Erythroblast (primary cell): ENCODE measurements around the gene SLC10A6.
A peak's percentile ranks its signal among the peaks of the same experiment; 100 is the strongest.

Source experiments
- DNase-seq, 2 experiments: peaks; one replicate each; lab custom pipeline; 2025; lab: John Stamatoyannopoulos, UW
- GATA1 ChIP-seq: IDR thresholded peaks from 2 replicates; pipeline ENCODE4 v1.6.1; 2011; ENCODE audit warnings: low read depth, mild to moderate bottlenecking, control low read depth, low read length, moderate library complexity
- POLR2A ChIP-seq: IDR thresholded peaks from 2 replicates; pipeline ENCODE4 v1.6.1; 2011; ENCODE audit warnings: mild to moderate bottlenecking, low read length

SLC10A6 gene

GRCh38 chr4:86833615-86834014, 15.6 kb downstream of the SLC10A6 start:
- DNase-seq: no peak
- TF ChIP-seq GATA1 (no peak), POLR2A (no peak)

- DNase-seq: no peak
- TF ChIP-seq GATA1 (no peak), POLR2A (no peak)
These were observed 17.7 kb downstream of the SLC10A6 start for GRCh38 chr4:86831262-86832130.

GRCh38 chr4:86825511-86825910, 23.7 kb downstream of the SLC10A6 start:
- DNase-seq: no peak
- no peak for TF ChIP-seq GATA1
- TF ChIP-seq POLR2A: no peak

GRCh38 chr4:86822136-86822535, 27.0 kb downstream of the SLC10A6 start:
- TF ChIP-seq POLR2A (no peak), GATA1 (no peak)

GRCh38 chr4:86821151-86821550, 28.0 kb downstream of the SLC10A6 start:
- DNase-seq: no peak
- TF ChIP-seq GATA1 (no peak), POLR2A (no peak)

More at GRCh38 chr4:86822136-86822535, 27.0 kb downstream of the SLC10A6 start:
- no peak for DNase-seq

GRCh38 chr4:86819561-86819960, 29.6 kb downstream of the SLC10A6 start:
- TF ChIP-seq GATA1: no peak
- TF ChIP-seq POLR2A: no peak
- no peak for DNase-seq

DNA sequence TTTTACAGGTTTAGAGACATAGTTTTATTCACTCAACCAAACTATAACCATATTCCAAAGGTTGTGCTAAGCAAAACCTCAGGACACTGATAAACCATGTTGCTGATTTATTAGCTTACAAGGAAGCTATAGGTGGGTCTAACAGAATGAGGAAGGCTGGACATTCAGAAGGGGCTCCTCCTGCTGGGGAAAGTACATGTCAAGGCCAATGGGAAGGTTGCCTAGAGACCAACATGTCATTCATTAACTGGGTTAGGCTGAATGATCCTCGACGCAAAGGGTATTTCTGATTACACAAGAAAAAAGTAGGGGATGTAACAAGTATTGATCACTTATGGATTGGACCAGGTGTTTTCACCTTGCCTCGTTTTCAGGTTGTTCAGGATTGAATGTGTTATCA, 30.3 kb downstream of the SLC10A6 start:
- no peak for TF ChIP-seq POLR2A
- TF ChIP-seq GATA1: no peak
- no peak for DNase-seq

GRCh38 chr4:86818211-86818610, 31.0 kb downstream of the SLC10A6 start:
- no peak for DNase-seq

DNA sequence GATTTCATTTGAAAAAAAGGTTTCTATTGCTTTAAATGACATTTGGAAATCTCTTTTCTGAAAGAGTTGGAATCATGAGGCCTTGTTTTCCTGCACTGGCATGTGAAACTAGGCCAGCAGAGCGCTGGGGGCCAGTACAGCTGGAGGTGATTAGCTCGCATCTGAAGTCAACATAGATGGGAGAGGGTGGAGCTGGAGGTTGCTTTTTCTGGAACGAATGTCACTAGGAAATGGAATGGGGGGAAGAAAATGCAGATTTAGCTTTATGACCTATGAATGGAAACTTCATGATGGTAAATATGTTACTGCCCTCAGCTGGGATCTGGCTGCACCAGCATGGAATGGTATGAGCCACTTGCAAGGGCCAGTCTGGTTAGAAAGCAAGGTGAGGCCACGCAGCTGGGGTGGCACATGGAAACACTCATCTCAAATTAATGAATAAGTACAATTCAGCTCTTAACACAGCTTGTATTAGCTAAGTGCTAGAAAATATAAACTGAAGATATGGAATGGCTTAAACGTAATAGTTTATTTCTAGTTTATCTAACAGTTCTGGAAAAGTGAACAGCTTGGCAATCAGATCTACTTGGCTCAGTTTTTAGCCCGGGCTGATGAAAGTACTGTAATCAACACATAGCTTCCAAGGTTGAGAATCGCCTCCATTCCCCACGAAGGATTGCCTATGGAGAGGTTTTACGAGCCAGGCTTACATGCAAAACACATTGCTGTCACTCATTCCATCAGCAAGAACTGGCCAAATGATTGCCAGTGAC, 32.5 kb downstream of the SLC10A6 start:
- DNase-seq: no peak
- no peak for TF ChIP-seq POLR2A
- no peak for TF ChIP-seq GATA1

More at GRCh38 chr4:86818211-86818610, 31.0 kb downstream of the SLC10A6 start:
- no peak for TF ChIP-seq GATA1

DNA sequence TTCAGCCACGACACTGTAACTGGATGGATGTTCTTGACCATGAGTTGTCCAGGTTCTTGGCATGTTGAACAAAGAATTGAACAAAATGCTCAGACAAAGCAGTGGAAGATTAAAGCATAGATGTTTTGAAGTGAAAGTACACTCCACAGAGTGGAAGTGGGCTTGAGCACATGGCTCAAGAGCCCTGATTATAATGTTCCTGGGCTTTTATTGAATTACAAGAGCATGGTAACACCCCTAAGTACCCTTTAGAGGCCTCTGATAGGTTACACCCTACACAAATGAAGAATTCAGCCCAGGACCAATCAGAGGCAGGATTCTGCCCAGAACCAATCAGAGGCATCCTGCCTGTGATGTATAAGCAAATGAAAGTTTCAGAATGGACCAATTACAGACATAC, 33.5 kb downstream of the SLC10A6 start:
- TF ChIP-seq GATA1 (no peak), POLR2A (no peak)
- DNase-seq: no peak

- TF ChIP-seq POLR2A (no peak), GATA1 (no peak)
- no peak for DNase-seq
These were observed 38.3 kb downstream of the SLC10A6 start for GRCh38 chr4:86810847-86811246.

- no peak for TF ChIP-seq GATA1
- TF ChIP-seq POLR2A: no peak
- no peak for DNase-seq
These were observed 39.4 kb downstream of the SLC10A6 start for GRCh38 chr4:86809809-86810208.

GRCh38 chr4:86791126-86791525, 58.1 kb downstream of the SLC10A6 start:
- TF ChIP-seq POLR2A (no peak), GATA1 (no peak)
- DNase-seq: peak; percentile 10 to 16

- TF ChIP-seq GATA1 (no peak), POLR2A (no peak)
- DNase-seq: no peak
These were observed 60.4 kb downstream of the SLC10A6 start for GRCh38 chr4:86788826-86789225.
